IPS DF 19.7 (cell line): ENCODE data around the gene CACNA1E.

Source experiments
- DNase-seq: peaks from one replicate; pipeline ENCODE4 v3.0.0-alpha.2; 2013; ENCODE audit warnings: low read depth, low spot score

The CACNA1E gene

GRCh38 chr1:181483285-181484195 lies at the start of gene CACNA1E:
Gene CACNA1E, plus strand, starts transcription at chr1:181483517. Its CDS starts 228 bp downstream, at chr1:181483745.
- DNase-seq = no peak

DNA sequence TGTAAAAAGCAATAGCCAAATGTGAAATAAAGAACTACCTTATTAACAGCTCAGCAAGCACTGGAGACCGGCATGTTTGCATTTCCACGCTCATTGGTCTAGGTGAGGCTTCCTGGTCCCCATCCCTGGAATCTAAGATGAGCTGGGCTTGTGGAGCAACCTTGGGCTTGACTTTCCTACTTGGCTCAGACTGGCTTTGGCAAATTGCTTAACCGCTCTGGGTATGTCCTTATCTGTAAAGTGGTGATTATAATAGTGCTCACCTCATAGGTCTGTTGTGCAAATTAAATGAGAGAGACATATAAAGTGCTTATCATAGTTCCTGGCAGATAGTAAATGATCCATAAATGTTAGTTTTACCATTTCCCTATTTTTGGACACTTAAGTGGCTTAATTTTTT lies 49.4 kb upstream of the CACNA1E start:
- no peak for DNase-seq

- DNase-seq = no peak
These were observed 45.3 kb upstream of the CACNA1E start for GRCh38 chr1:181438013-181438412.

- no peak for DNase-seq
These were observed 42.8 kb upstream of the CACNA1E start for GRCh38 chr1:181440510-181440909.

GRCh38 chr1:181442181-181442525 lies 41.2 kb upstream of the CACNA1E start:
- DNase-seq = no peak

DNA sequence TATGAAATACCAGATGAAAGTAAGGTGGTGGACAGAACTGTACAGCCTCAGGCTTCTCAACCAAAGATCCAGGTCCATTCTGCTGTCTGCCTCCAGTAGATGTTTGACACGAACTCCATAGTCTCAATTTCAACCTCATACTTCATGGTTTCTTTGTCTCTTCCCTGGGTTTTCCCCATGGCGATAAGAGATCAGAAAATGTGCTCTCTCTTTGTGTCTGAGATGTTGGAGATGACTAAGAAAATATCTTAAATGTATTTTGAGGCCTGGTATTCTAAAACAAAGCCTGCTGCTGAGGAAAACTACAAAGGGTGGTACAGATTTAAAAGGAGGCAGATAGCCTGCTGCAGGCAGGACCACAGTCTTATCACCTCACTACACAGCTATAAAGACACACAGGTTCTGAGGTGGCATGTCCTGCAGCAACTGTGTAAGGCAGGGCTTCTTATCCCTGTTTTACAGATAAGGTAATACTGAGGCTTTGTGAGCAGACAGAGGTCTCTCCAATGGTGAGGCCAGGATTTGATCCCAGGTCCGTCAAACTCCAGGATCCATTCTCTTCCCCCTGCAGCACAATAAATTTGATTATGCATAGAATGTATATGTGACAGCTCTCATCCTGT lies 40.0 kb upstream of the CACNA1E start:
- DNase-seq = no peak

GRCh38 chr1:181445436-181445835 lies 37.9 kb upstream of the CACNA1E start:
- DNase-seq = no peak

GRCh38 chr1:181448461-181448860 lies 34.9 kb upstream of the CACNA1E start:
- DNase-seq = no peak

- no peak for DNase-seq
These were observed 31.6 kb upstream of the CACNA1E start for GRCh38 chr1:181451661-181452230.

- DNase-seq = no peak
These were observed 30.6 kb upstream of the CACNA1E start for GRCh38 chr1:181452746-181453145.

DNA sequence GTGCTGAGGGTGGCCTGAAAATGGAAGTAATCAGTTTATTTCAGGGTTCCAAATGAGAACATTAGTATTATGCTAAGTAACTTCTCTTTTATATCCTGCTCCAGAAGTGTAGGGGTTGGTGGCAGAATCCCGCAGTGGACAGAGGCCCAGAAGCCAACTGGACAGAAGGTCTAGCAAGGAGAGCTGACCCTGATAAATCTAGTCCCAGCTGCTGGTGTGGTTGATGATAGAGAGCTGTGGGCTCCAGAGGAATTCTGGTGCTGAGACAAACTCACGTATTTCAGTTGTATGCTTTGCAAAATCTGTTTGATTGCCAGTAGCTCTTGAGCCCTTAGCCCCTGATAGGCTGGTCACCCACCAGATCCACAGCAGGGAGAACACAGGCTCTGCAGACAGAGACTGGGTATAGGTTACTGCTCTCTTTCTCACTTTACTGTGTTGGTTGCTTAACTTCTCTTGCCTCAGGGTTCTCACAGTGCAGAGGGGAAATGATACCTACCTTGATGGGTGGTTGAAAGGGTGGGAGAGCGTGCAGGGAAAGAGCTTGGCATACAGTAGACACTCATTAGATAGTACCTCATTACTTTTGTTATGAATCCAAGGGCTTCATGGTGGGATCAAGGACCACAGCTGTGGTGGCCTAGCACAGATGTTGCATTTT lies 29.6 kb upstream of the CACNA1E start:
- no peak for DNase-seq

GRCh38 chr1:181456551-181456950 lies 26.8 kb upstream of the CACNA1E start:
- no peak for DNase-seq

- DNase-seq = no peak
These were observed 24.9 kb upstream of the CACNA1E start for GRCh38 chr1:181458419-181458818.

GRCh38 chr1:181459067-181459466 lies 24.2 kb upstream of the CACNA1E start:
- DNase-seq = no peak

DNA sequence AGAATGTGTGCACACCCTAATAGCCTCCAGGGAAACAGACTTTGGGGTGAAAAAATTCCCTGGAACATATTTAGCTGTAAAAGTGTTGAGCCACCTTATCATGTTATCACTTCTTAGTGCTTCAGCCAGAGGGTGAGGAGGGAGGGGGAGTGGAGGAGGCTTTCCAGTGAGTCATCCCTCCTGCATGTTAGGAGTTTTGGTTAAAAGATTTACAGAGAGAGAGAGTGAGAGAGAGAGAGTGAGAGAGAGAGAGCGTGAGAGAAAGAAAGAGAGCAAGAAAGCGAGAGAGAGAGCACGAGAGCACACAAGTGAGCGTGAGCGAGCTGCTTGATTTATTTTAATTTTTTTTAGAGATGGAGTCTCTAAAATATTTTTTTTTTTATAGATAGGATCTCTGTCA lies 13.5 kb upstream of the CACNA1E start:
- DNase-seq = no peak

DNA sequence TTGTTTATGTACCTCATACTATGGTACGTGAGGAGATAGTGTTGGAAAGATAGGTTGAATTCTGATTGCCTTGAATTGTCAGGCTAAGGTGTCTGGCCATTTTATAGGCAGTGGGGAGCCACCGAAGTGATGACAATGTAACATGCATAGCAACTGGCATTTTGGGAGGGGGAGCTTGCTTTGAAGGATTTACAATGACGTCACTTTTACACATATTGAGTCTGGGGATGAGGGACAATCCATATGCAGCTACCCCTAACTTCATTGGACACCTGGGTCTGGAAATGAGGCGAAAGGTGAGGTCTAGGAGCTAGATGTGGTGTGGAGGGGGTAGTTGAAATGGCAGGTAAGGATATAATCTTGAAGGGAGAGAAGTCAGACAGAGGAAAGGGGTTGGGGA lies 7.7 kb upstream of the CACNA1E start:
- no peak for DNase-seq

GRCh38 chr1:181476581-181476980 lies 6.7 kb upstream of the CACNA1E start:
- DNase-seq = no peak

- DNase-seq = no peak
These were observed 5.0 kb upstream of the CACNA1E start for GRCh38 chr1:181478306-181478705.

DNA sequence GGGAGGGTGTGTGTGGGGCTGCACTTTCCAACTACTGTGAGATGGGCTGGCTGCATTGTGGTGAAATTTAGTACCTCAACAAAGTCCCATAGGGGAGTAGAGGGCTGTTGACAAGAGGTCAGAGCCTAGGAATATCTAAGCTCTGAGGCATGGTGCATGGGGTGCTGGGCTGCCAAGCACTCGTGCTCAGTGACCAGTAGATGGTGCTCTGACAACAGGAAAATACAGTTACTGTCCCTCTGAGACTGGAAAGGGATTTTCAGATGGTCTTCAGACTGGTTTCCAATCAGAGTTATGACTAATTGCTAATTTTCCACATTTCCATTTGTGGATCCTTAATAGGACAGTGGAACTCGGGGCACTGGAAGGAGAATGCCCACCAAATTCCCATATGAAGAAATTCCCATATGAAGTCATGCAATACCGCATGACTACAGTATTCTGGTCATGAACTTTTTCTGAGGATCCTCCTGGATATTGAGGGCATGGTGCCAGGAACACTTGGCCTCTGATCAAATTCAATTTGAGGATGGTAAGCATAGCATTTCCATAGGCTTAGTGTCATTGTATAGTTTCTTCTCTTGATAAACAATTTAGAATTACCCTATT lies 4.1 kb upstream of the CACNA1E start:
- DNase-seq = no peak

DNA sequence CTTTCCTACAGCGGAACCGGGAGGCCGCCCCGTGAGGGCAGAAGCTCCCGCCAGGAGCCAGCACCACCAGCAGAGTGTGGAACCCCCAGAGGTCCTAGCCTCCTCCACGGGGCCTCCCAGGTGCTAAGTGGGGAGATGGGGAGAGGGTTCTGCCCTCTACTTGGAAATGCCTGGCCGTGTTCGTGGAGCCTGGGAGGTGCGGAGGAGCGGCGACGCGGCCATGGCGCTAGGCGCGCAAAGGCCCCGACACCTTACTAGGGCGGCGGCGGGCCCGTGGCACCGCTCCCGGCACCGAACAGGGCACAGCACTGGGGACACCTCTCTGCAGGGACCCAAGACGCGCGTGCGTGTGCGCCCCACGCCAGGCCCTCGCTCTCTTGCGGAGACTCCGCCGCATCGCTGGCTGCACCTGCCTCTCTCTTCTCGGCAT lies 1.3 kb upstream of the CACNA1E start:
- DNase-seq = no peak

DNA sequence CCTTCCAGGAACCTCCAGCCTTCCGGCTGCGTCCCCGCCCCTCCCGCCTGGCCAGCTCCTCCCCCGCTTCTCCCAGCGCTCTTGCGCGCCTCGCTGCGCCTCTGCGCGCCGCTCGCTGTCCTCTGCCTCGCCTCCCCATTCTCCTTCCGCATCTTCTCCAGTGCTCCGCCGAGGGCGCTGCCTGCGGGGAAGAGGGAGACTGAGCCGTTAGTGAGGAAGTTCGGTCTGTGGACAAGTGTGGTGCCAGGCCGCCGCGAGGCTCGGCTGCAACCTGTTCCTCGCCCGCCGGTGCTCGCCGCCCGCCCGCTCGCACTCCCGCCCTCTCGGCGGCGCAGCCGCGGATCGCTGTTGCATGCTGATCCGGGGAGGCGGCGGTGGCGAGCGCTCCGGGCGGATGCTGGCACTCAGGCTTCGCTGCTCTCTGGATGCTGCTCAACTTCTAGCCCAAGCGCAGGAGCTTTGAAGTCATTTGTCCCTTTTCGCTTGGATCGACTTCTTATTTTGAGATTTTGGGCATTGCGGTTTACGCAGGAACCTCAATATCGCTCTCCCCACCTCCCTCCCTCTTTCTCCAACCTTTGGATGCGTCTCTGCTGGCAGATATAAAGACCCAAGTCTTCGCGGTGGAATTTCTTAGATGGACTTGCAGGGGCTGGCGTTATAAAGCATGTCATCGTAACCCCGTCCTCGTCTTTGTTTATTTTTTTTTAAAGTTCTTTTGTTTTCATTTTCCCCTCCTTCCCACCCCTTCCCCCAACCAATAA lies 614 bp upstream of the CACNA1E start:
- DNase-seq = no peak
